ENCODE measurements around the gene HHLA2.
A peak's percentile ranks its signal among the peaks of the same experiment; 100 is the strongest.

The HHLA2 gene

DNA sequence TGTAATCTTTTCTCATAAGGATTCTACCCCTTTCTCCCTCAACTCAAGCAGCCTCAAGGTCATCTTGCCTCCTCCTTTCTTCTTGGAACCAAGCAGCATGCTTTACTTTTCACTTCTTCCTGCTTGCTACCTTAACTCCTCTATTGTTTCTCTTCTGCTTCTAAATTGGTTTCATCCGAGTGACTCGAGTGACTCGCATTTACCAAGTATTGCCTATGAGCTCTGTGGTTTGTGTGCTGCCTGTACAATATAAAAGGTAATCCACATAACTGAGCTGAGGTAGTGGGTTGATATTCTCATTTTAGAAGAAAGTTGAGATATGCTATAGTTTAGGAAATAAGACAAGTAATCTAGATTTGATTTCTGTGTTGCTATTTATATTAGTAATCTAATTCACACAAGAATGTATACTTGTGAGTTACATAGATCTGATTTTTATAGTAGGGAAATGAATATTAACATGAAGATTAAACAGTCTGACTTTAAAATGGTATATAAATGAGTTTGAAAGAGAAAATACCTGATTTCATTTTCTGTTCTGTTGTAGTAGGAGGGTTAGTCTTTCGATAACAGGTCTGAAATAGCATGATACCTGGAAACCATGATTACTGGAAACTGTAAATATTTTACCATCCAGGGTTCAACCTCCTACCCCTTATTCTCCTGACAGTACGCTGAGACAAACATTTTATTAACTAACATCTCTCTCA is 5.5 kb downstream of the HHLA2 start:
- no peaks in the 10 kb centered on the region for H3K79me1 ChIP-seq (ENCODE audit: low read depth, low read length)
- no peak overlapping the region for H2AK5ac ChIP-seq (ENCODE audit: low read depth, low read length)
- H3K4me3 ChIP-seq (ENCODE audit: low read length in 2 of 2) = no peak overlapping the region
- H2BK12ac ChIP-seq (ENCODE audit: low read length) = no peak overlapping the region
- H3K4me2 ChIP-seq (ENCODE audit: insufficient read depth, low read length, poor library complexity, severe bottlenecking) = no peak overlapping the region
- no peak overlapping the region for H4K8ac ChIP-seq (ENCODE audit: low read depth, low read length)
- H4K91ac ChIP-seq (ENCODE audit: low read depth, low read length, poor library complexity) = no peak overlapping the region
- H3K27ac ChIP-seq (replicated peaks; ENCODE audit: low read length) = no peak overlapping the region
- no peak overlapping the region for H2BK5ac ChIP-seq (ENCODE audit: low read length)
- H2AFZ ChIP-seq (ENCODE audit: low read length) = no peak overlapping the region
- H3K27me3 ChIP-seq (ENCODE audit: control insufficient read depth in 3 of 3, insufficient read depth in 3 of 3, low read depth in 1 of 3, low read length in 3 of 3) = no peaks in the 10 kb centered on the region
- H3K23ac ChIP-seq (ENCODE audit: low read depth, low read length, poor library complexity) = no peak overlapping the region
- H3K9me3 ChIP-seq (replicated peaks in 1 of 2; ENCODE audit: control insufficient read depth in 2 of 2, insufficient read depth in 1 of 2, low read depth in 1 of 2, low read length in 2 of 2) = no peaks in the 10 kb centered on the region
- no peaks in the 10 kb centered on the region for H3K36me3 ChIP-seq (replicated peaks in 1 of 2; ENCODE audit: control insufficient read depth in 2 of 2, insufficient read depth in 2 of 2, low read length in 2 of 2)
- H3K4me1 ChIP-seq (ENCODE audit: control insufficient read depth in 2 of 2, insufficient read depth in 1 of 2, low read depth in 1 of 2, low read length in 2 of 2) = peaks cover 0 to 5% of the 10 kb centered on the region in 2 donors
- no peak overlapping the region for H2BK120ac ChIP-seq (ENCODE audit: low read depth, low read length)
- no peak overlapping the region for H3K14ac ChIP-seq (ENCODE audit: low read length)
- H3K9ac ChIP-seq (ENCODE audit: low read depth, low read length, poor library complexity) = no peak overlapping the region
- no peak overlapping the region for H2BK15ac ChIP-seq (ENCODE audit: low read length)
- no peak for DNase-seq (ENCODE audit: low spot score)
- no CpG with 5 or more reads among the region's 5 CpGs for WGBS, 2 donors (ENCODE audit: extremely low coverage in 2 of 2, insufficient read length in 2 of 2, insufficient replicate concordance in 1 of 2)
- no peak overlapping the region for H3K18ac ChIP-seq (ENCODE audit: low read length)
- no peak overlapping the region for H3K4ac ChIP-seq (ENCODE audit: low read length)

DNA sequence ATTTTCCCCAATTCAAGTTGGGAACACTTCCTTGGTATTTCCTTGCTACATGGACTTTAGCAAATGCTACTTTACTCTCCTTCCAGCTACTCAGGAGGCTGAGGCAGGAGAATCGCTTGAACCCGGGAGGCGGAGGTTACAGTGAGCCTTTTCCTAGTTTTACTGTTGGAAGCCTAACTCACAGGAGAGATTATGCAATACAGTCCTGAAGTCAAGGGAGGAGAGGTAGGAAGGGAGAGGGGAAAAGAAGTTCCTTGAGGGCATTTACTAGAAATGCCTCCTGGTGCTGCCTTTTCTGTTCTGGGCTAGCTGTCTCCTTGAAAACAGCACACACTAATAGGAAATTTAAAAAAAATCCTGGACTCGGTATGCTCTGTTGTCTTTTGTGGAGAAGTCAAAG is 6.2 kb downstream of the HHLA2 start:
- Histone ChIP-seq H3K27me3 (ENCODE audit: control insufficient read depth in 3 of 3, insufficient read depth in 3 of 3, low read depth in 1 of 3, low read length in 3 of 3) (no peaks in the 10 kb centered on the region), H2BK5ac (ENCODE audit: low read length) (no peak overlapping the region), H4K8ac (ENCODE audit: low read depth, low read length) (no peak overlapping the region), H3K4me1 (ENCODE audit: control insufficient read depth in 2 of 2, insufficient read depth in 1 of 2, low read depth in 1 of 2, low read length in 2 of 2) (peaks cover 0 to 4% of the 10 kb centered on the region in 2 donors), H3K18ac (ENCODE audit: low read length) (no peak overlapping the region), H3K27ac (replicated peaks; ENCODE audit: low read length) (no peak overlapping the region), H3K14ac (ENCODE audit: low read length) (no peak overlapping the region), H3K4me2 (ENCODE audit: insufficient read depth, low read length, poor library complexity, severe bottlenecking) (no peak overlapping the region), H3K36me3 (replicated peaks in 1 of 2; ENCODE audit: control insufficient read depth in 2 of 2, insufficient read depth in 2 of 2, low read length in 2 of 2) (no peaks in the 10 kb centered on the region), H3K4ac (ENCODE audit: low read length) (no peak overlapping the region), H2AFZ (ENCODE audit: low read length) (no peak overlapping the region), H3K9me3 (replicated peaks in 1 of 2; ENCODE audit: control insufficient read depth in 2 of 2, insufficient read depth in 1 of 2, low read depth in 1 of 2, low read length in 2 of 2) (no peaks in the 10 kb centered on the region), H3K23ac (ENCODE audit: low read depth, low read length, poor library complexity) (no peak overlapping the region), H2AK5ac (ENCODE audit: low read depth, low read length) (no peak overlapping the region), H3K4me3 (ENCODE audit: low read length in 2 of 2) (no peak overlapping the region), H2BK15ac (ENCODE audit: low read length) (no peak overlapping the region), H2BK120ac (ENCODE audit: low read depth, low read length) (no peak overlapping the region), H4K91ac (ENCODE audit: low read depth, low read length, poor library complexity) (no peak overlapping the region), H2BK12ac (ENCODE audit: low read length) (no peak overlapping the region), H3K9ac (ENCODE audit: low read depth, low read length, poor library complexity) (no peak overlapping the region), H3K79me1 (ENCODE audit: low read depth, low read length) (no peaks in the 10 kb centered on the region)
- DNase-seq (ENCODE audit: low spot score) = no peak
- WGBS, 2 donors (ENCODE audit: extremely low coverage in 2 of 2, insufficient read length in 2 of 2, insufficient replicate concordance in 1 of 2) = no CpG with 5 or more reads among the region's 4 CpGs

DNA sequence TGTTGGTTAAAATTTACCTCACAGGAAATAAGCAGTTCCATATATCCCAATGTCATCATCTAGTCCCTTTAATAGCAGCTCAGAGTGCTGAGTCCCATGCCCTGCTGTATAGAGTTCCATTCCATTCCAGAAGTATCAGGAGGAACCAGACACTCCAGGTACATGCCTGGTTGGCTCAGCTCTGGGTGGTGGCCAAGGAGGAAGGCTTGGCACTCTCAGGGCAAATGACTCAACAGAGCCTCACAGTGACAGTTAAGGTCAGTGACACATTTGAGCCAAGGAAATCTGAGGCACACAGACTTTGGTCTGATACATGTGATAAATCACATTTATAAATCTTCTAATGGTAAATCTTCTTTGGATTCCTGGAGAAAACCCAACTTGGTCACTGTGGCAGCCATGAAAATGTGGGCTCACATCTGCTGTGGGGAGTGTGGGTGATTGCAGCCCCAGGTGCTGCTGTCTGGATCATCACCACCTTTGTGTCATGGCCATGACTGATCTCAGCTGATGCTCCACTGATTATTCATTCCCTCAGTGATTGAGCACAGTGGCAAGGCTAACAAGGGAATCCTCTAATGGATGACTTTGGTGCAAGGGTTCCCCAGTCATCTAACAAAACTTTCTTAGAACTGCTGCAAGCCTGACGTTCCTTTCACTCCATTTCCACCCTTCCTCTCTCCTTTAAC is 9.3 kb downstream of the HHLA2 start:
- no CpG with 5 or more reads among the region's 1 CpG for WGBS, 2 donors (ENCODE audit: extremely low coverage in 2 of 2, insufficient read length in 2 of 2, insufficient replicate concordance in 1 of 2)
- no peaks in the 10 kb centered on the region for H3K9me3 ChIP-seq (replicated peaks in 1 of 2; ENCODE audit: control insufficient read depth in 2 of 2, insufficient read depth in 1 of 2, low read depth in 1 of 2, low read length in 2 of 2)
- no peaks in the 10 kb centered on the region for H3K36me3 ChIP-seq (replicated peaks in 1 of 2; ENCODE audit: control insufficient read depth in 2 of 2, insufficient read depth in 2 of 2, low read length in 2 of 2)

DNA sequence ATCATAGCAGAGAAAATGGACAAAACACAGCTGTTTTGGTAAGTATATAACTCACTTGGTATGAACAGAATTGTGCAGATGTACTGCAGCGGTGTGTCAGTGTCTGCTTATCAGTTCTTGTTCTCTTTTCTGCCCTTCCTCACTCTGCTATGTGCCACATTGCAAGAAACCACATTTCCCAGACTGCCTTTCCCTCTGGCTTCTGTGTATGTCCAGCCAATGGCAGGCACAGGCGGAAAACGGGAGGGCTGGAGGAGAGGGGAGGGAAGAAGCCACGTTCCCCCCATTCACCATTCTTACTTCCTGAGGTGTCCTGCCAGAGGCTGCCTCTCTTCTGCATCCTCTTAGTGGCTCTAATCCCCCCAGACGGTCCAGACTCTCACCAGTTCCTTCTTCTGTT is 15.4 kb downstream of the HHLA2 start:
- H4K8ac ChIP-seq (ENCODE audit: low read depth, low read length) = no peak overlapping the region
- H3K9me3 ChIP-seq (replicated peaks in 1 of 2; ENCODE audit: control insufficient read depth in 2 of 2, insufficient read depth in 1 of 2, low read depth in 1 of 2, low read length in 2 of 2) = no peaks in the 10 kb centered on the region
- no peak for DNase-seq (ENCODE audit: low spot score)
- no peak overlapping the region for H3K14ac ChIP-seq (ENCODE audit: low read length)
- H2BK12ac ChIP-seq (ENCODE audit: low read length) = no peak overlapping the region
- H3K4ac ChIP-seq (ENCODE audit: low read length) = no peak overlapping the region
- peak overlapping the region; percentile 76 for H2AFZ ChIP-seq (ENCODE audit: low read length)
- WGBS, 2 donors (ENCODE audit: extremely low coverage in 2 of 2, insufficient read length in 2 of 2, insufficient replicate concordance in 1 of 2) = no CpG with 5 or more reads among the region's 5 CpGs
- H2BK5ac ChIP-seq (ENCODE audit: low read length) = no peak overlapping the region
- no peaks in the 10 kb centered on the region for H3K79me1 ChIP-seq (ENCODE audit: low read depth, low read length)
- no peak overlapping the region for H3K18ac ChIP-seq (ENCODE audit: low read length)
- no peak overlapping the region for H2BK15ac ChIP-seq (ENCODE audit: low read length)
- no peak overlapping the region for H2BK120ac ChIP-seq (ENCODE audit: low read depth, low read length)
- no peak overlapping the region for H3K4me3 ChIP-seq (ENCODE audit: low read length in 2 of 2)
- no peak overlapping the region for H3K27ac ChIP-seq (replicated peaks; ENCODE audit: low read length)
- H3K36me3 ChIP-seq (replicated peaks in 1 of 2; ENCODE audit: control insufficient read depth in 2 of 2, insufficient read depth in 2 of 2, low read length in 2 of 2) = no peaks in the 10 kb centered on the region
- H3K4me2 ChIP-seq (ENCODE audit: insufficient read depth, low read length, poor library complexity, severe bottlenecking) = no peak overlapping the region
- H3K9ac ChIP-seq (ENCODE audit: low read depth, low read length, poor library complexity) = no peak overlapping the region
- no peak overlapping the region for H3K23ac ChIP-seq (ENCODE audit: low read depth, low read length, poor library complexity)
- H3K27me3 ChIP-seq (ENCODE audit: control insufficient read depth in 3 of 3, insufficient read depth in 3 of 3, low read depth in 1 of 3, low read length in 3 of 3) = no peaks in the 10 kb centered on the region
- no peak overlapping the region for H2AK5ac ChIP-seq (ENCODE audit: low read depth, low read length)
- H3K4me1 ChIP-seq (ENCODE audit: control insufficient read depth in 2 of 2, insufficient read depth in 1 of 2, low read depth in 1 of 2, low read length in 2 of 2) = no peaks in the 10 kb centered on the region
- H4K91ac ChIP-seq (ENCODE audit: low read depth, low read length, poor library complexity) = no peak overlapping the region

More for the DNA sequence above, 9.3 kb downstream of the HHLA2 start:
- no peak overlapping the region for H3K4ac ChIP-seq (ENCODE audit: low read length)
- H2BK5ac ChIP-seq (ENCODE audit: low read length) = no peak overlapping the region
- H3K4me2 ChIP-seq (ENCODE audit: insufficient read depth, low read length, poor library complexity, severe bottlenecking) = no peak overlapping the region
- H3K18ac ChIP-seq (ENCODE audit: low read length) = no peak overlapping the region
- H3K9ac ChIP-seq (ENCODE audit: low read depth, low read length, poor library complexity) = no peak overlapping the region
- no peak overlapping the region for H4K8ac ChIP-seq (ENCODE audit: low read depth, low read length)
- no peak overlapping the region for H3K27ac ChIP-seq (replicated peaks; ENCODE audit: low read length)
- no peak overlapping the region for H2AFZ ChIP-seq (ENCODE audit: low read length)
- H2BK12ac ChIP-seq (ENCODE audit: low read length) = no peak overlapping the region
- no peak overlapping the region for H3K4me3 ChIP-seq (ENCODE audit: low read length in 2 of 2)
- H3K4me1 ChIP-seq (ENCODE audit: control insufficient read depth in 2 of 2, insufficient read depth in 1 of 2, low read depth in 1 of 2, low read length in 2 of 2) = peaks cover 0 to 2% of the 10 kb centered on the region in 2 donors
- no peak overlapping the region for H4K91ac ChIP-seq (ENCODE audit: low read depth, low read length, poor library complexity)
- H2BK120ac ChIP-seq (ENCODE audit: low read depth, low read length) = no peak overlapping the region
- H2BK15ac ChIP-seq (ENCODE audit: low read length) = no peak overlapping the region
- no peak overlapping the region for H2AK5ac ChIP-seq (ENCODE audit: low read depth, low read length)
- no peak overlapping the region for H3K23ac ChIP-seq (ENCODE audit: low read depth, low read length, poor library complexity)
- H3K79me1 ChIP-seq (ENCODE audit: low read depth, low read length) = no peaks in the 10 kb centered on the region
- no peak overlapping the region for H3K14ac ChIP-seq (ENCODE audit: low read length)
- H3K27me3 ChIP-seq (ENCODE audit: control insufficient read depth in 3 of 3, insufficient read depth in 3 of 3, low read depth in 1 of 3, low read length in 3 of 3) = no peaks in the 10 kb centered on the region
- no peak for DNase-seq (ENCODE audit: low spot score)

All from neuronal stem cell (in vitro differentiated cells).